NCI-H2196 (cell line): ENCODE results near the gene RAB3GAP1.

ENCODE experiments used
- DNase-seq: peaks from one replicate; lab custom pipeline; 2025; ENCODE audit not compliant: unreplicated experiment; lab: John Stamatoyannopoulos, UW

The RAB3GAP1 gene

DNA sequence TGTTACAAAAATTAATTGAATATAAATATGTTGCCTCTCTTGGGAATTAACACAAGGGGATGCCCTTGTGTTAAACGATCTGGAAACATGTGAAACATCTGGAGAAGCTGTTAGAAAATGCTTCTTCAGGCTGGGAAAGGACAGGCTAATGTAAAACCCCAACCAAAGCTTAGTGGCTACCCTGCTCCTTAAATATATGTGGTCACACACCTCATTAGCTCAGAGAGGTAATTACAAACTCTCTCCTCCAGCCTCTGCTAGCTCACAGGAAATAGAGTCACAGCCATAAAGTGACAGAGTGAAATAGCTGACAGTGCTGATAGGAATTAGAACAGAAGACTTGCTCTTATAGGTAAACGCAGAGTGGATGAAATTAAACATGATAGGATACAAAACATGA lies 155.9 kb downstream of the RAB3GAP1 start:
- DNase-seq = no peak

DNA sequence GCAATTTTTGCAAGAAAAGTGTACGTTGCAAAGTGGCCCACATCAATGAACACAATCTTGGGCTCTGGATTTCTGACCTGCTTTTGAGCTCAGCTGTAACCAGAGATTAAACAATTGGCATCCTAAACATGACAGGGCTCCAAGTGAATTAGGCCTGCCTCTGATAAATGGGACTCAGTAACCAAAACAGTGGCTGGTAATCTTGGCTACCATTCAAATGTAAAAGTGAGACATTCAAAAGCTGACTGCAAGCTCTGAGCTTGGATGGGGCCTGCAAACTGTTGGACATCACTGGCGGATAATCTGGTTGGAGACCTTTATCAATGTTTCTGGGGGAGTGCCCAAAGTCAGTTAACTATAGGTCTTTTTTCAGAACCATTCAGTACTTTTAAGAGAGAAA lies 160.7 kb downstream of the RAB3GAP1 start:
- DNase-seq = no peak

- DNase-seq = no peak
These were observed 166.3 kb downstream of the RAB3GAP1 start for GRCh38 chr2:135218426-135218825.

GRCh38 chr2:135219226-135219625 lies 167.1 kb downstream of the RAB3GAP1 start:
- DNase-seq = no peak
